Kidney (tissue), 14 donors: ENCODE data around the gene IL22RA2. TPM values are rescaled to one million over a fixed set of nuclear protein-coding genes. Genes with fewer than 3 reads are reported as not detected.
A peak's percentile ranks its signal among the peaks of the same experiment; 100 is the strongest.

ENCODE experiments used
- DNase-seq, 5 donors: peaks; one replicate each; pipeline ENCODE4 v3.0.0-alpha.2; 2013 to 2020
- FAIRE-seq: peaks from 2 replicates; lab custom pipeline; 2012; peaks lifted over from hg19 to GRCh38; lab: Jason Lieb, UNC
- H3K27ac ChIP-seq, 2 donors: one replicate each; pipeline ENCODE4 v1.7.0; 2013; ENCODE audit warnings: low read depth in 2 of 2, low read length in 2 of 2, inconsistent platforms in 1 of 2
- H3K27me3 ChIP-seq: one replicate; pipeline ENCODE4 v1.7.1; 2013; ENCODE audit warnings: low read length, inconsistent platforms; ENCODE audit not compliant: control insufficient read depth, insufficient read depth
- H3K36me3 ChIP-seq, 3 donors: one replicate each; pipeline versions ENCODE4 v1.7.0 to v1.7.1; 2013; ENCODE audit warnings: low read length in 3 of 3, control low read depth in 1 of 3, inconsistent platforms in 1 of 3; ENCODE audit not compliant: insufficient read depth in 3 of 3, control insufficient read depth in 2 of 3
- H3K4me1 ChIP-seq, 3 donors: one replicate each; pipeline versions ENCODE4 v1.7.0 to v1.7.1; 2013; ENCODE audit warnings: low read length in 3 of 3, inconsistent platforms in 1 of 3, low read depth in 1 of 3; ENCODE audit not compliant: control insufficient read depth in 2 of 3, insufficient read depth in 2 of 3
- H3K4me3 ChIP-seq, 3 donors: one replicate each; pipeline versions ENCODE4 v1.7.0 to v1.8.1; 2013; ENCODE audit warnings: low read length in 3 of 3, control low read depth in 1 of 3, inconsistent platforms in 1 of 3
- H3K9ac ChIP-seq, 3 donors: one replicate each; pipeline versions ENCODE4 v1.7.0 to v1.7.1; 2013; ENCODE audit warnings: low read length in 3 of 3, control low read depth in 1 of 3, inconsistent platforms in 1 of 3
- H3K9me3 ChIP-seq, 3 donors: one replicate each; pipeline versions ENCODE4 v1.7.0 to v1.7.1; 2013; ENCODE audit warnings: low read length in 3 of 3, control low read depth in 1 of 3, inconsistent platforms in 1 of 3; ENCODE audit not compliant: control insufficient read depth in 2 of 3, insufficient read depth in 1 of 3
- intact Hi-C: fragments of 100-400 bp; cut with DNase I; formaldehyde crosslinking; loops from one replicate; pipeline ENCODE4 v1.11.1; 2022
- polyA plus RNA-seq: library from polyadenylated mRNA; stranded (reverse); fragments of 350-450 nt; fragmentation: Illumina TruSeq; extraction: RNeasy Lipid Tissue Mini Kit (QIAGEN cat#74804); gene quantifications from one replicate; pipeline ENCODE4 v1.2.3, GENCODE V29; 2014; ENCODE audit warnings: low read depth, low replicate concordance; ENCODE audit not compliant: insufficient read depth
- total RNA-seq: library from RNA; stranded (reverse); fragmentation: NEBNext Ultra II Directional; extraction: Animal tissue kit (Norgen Biotek cat#: 25700); gene quantifications from one replicate; pipeline ENCODE4 v1.2.1, GENCODE V29; 2021
- TF ChIP-seq, protein P1 (sequence below): IDR thresholded peaks from 3 replicates; pipeline ENCODE4 v1.5.1; 2012; ENCODE audit warnings: mild to moderate bottlenecking, moderate library complexity, borderline replicate concordance; ENCODE audit not compliant: insufficient read depth; ENCODE audit errors: extremely low read depth
- donor health status: control.
- donor health status: control.
- donor health status: control.
- donor health status: control.
- donor health status: control.
- donor health status: DM: yes; HTN: yes; CAD: no.
- donor health status: Normal renal cell carcinoma (clear cell type).

Gene IL22RA2
- total and polyA plus RNA-seq, 2 donors from 2014 or later: not detected

DNA sequence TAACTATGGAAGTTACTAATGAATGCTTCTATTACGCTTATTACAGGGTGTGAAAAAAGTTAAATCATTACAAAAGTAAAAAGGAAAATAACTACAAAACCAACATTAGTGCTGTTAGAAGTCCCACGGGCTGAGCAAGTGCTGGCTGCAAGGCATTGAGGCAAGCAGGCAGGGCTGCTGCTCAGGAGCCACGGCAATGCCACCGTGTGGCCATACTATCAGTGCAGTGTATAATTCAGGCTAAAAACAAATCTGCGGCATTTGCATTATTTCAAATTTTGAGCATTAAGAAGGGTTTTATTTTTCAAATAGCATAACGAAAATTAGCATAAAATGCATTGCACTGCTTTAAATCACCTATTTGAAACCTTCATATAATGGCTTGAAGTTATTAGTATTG lies 28.6 kb upstream of the IL22RA2 start:
- H3K9ac ChIP-seq: no peak overlapping the region
- TF ChIP-seq, protein P1, sequence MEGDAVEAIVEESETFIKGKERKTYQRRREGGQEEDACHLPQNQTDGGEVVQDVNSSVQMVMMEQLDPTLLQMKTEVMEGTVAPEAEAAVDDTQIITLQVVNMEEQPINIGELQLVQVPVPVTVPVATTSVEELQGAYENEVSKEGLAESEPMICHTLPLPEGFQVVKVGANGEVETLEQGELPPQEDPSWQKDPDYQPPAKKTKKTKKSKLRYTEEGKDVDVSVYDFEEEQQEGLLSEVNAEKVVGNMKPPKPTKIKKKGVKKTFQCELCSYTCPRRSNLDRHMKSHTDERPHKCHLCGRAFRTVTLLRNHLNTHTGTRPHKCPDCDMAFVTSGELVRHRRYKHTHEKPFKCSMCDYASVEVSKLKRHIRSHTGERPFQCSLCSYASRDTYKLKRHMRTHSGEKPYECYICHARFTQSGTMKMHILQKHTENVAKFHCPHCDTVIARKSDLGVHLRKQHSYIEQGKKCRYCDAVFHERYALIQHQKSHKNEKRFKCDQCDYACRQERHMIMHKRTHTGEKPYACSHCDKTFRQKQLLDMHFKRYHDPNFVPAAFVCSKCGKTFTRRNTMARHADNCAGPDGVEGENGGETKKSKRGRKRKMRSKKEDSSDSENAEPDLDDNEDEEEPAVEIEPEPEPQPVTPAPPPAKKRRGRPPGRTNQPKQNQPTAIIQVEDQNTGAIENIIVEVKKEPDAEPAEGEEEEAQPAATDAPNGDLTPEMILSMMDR: peak; percentile 13
- no peaks in the 10 kb centered on the region for H3K4me1 ChIP-seq
- intact Hi-C loops: no loop called here
- H3K36me3 ChIP-seq: peaks cover 12 to 42% (median 26%) of the 10 kb centered on the region in 3 donors
- no peak for FAIRE-seq
- H3K9me3 ChIP-seq: no peaks in the 10 kb centered on the region
- DNase-seq: no peak
- no peak overlapping the region for H3K27ac ChIP-seq
- H3K4me3 ChIP-seq: no peak overlapping the region
- no peaks in the 10 kb centered on the region for H3K27me3 ChIP-seq

- DNase-seq: no peak
- TF ChIP-seq, protein P1: no peak
- no peak overlapping the region for H3K4me3 ChIP-seq
- H3K9me3 ChIP-seq: no peaks in the 10 kb centered on the region
- H3K4me1 ChIP-seq: no peaks in the 10 kb centered on the region
- H3K36me3 ChIP-seq: peaks cover 12 to 42% (median 26%) of the 10 kb centered on the region in 3 donors
- intact Hi-C loops: no loop called here
- H3K9ac ChIP-seq: no peak overlapping the region
- no peaks in the 10 kb centered on the region for H3K27me3 ChIP-seq
- H3K27ac ChIP-seq: no peak overlapping the region
- no peak for FAIRE-seq
Measured at GRCh38 chr6:137201006-137201405, 27.6 kb upstream of the IL22RA2 start.

GRCh38 chr6:137200288-137200687 lies 26.8 kb upstream of the IL22RA2 start:
- DNase-seq (no peak), FAIRE-seq (no peak)
- no peaks in the 10 kb centered on the region for H3K27me3 ChIP-seq
- H3K9ac ChIP-seq: no peak overlapping the region
- TF ChIP-seq, protein P1: no peak
- no peaks in the 10 kb centered on the region for H3K9me3 ChIP-seq
- H3K27ac ChIP-seq: no peak overlapping the region
- intact Hi-C loops: no loop called here
- no peaks in the 10 kb centered on the region for H3K4me1 ChIP-seq
- H3K4me3 ChIP-seq: no peak overlapping the region
- peaks cover 12 to 35% (median 22%) of the 10 kb centered on the region in 3 donors for H3K36me3 ChIP-seq
